HG03378 (cell line): Measurements from ENCODE around the gene TMEM213.

Source experiments
- ATAC-seq: cut with Tn5 transposase; IDR thresholded peaks from one replicate; pipeline ENCODE4 v1.9.1; 2021; ENCODE audit warnings: mild to moderate bottlenecking, moderate library complexity; ENCODE audit not compliant: unreplicated experiment

TMEM213 gene

GRCh38 chr7:138871814-138872090, 74.0 kb downstream of the TMEM213 start:
- ATAC-seq: no peak

GRCh38 chr7:138872576-138872975, 74.8 kb downstream of the TMEM213 start:
- ATAC-seq: no peak

- no peak for ATAC-seq
Measured at GRCh38 chr7:138873220-138873892, 75.6 kb downstream of the TMEM213 start.

GRCh38 chr7:138875794-138876193, 78.0 kb downstream of the TMEM213 start:
- ATAC-seq: no peak

- ATAC-seq: no peak
Measured at GRCh38 chr7:138876326-138876725, 78.5 kb downstream of the TMEM213 start.

- no peak for ATAC-seq
Measured at GRCh38 chr7:138878051-138878450, 80.3 kb downstream of the TMEM213 start.

GRCh38 chr7:138878856-138879255, 81.1 kb downstream of the TMEM213 start:
- ATAC-seq: no peak

GRCh38 chr7:138879356-138879755, 81.6 kb downstream of the TMEM213 start:
- ATAC-seq: no peak

- no peak for ATAC-seq
Measured at GRCh38 chr7:138880881-138881578, 83.2 kb downstream of the TMEM213 start.

GRCh38 chr7:138881579-138882188, 83.9 kb downstream of the TMEM213 start:
- no peak for ATAC-seq

GRCh38 chr7:138882249-138882648, 84.5 kb downstream of the TMEM213 start:
- ATAC-seq: no peak

- no peak for ATAC-seq
Measured at GRCh38 chr7:138885383-138886147, 87.8 kb downstream of the TMEM213 start.

GRCh38 chr7:138886501-138886917, 88.7 kb downstream of the TMEM213 start:
- ATAC-seq: peak; percentile 84

- ATAC-seq: no peak
Measured at GRCh38 chr7:138887085-138887710, 89.4 kb downstream of the TMEM213 start.
